Calu3 (cell line): ENCODE data around the gene DOCK10. TPM values are rescaled to one million over a fixed set of nuclear protein-coding genes. Genes with fewer than 3 reads are reported as not detected.

Experiments used
- BruUV-seq: library from RNA; stranded (reverse); fragments of 400-500 nt; replicated peaks from 2 replicates; lab custom pipeline; 2021; lab: Mats Ljungman, UMichigan
- CTCF ChIA-PET: fragments of 300-600 bp; sonication (Branson Sonifier 250); formaldehyde crosslinking; loops from one replicate; lab custom pipeline; 2022; ENCODE audit warnings: antibody characterized with exemption; lab: Charles Lee
- DNase-seq: peaks from one replicate; pipeline ENCODE4 v3.0.0; 2022
- H3K27ac Mint-ChIP-seq: one replicate; pipeline ENCODE4 v1.8.0; 2022; ENCODE audit warnings: mixed read lengths; ENCODE audit not compliant: unreplicated experiment
- H3K27me3 Mint-ChIP-seq: one replicate; pipeline ENCODE4 v1.8.0; 2022; ENCODE audit warnings: mixed read lengths; ENCODE audit not compliant: unreplicated experiment
- H3K36me3 Mint-ChIP-seq: one replicate; pipeline ENCODE4 v1.8.0; 2022; ENCODE audit warnings: mild to moderate bottlenecking, moderate library complexity, mixed read lengths; ENCODE audit not compliant: insufficient read depth, unreplicated experiment
- H3K4me1 Mint-ChIP-seq: one replicate; pipeline ENCODE4 v1.8.0; 2022; ENCODE audit warnings: mild to moderate bottlenecking, low read depth, mixed read lengths; ENCODE audit not compliant: unreplicated experiment
- H3K4me3 Mint-ChIP-seq: one replicate; pipeline ENCODE4 v1.8.0; 2022; ENCODE audit warnings: mild to moderate bottlenecking, low read depth, moderate library complexity, mixed read lengths; ENCODE audit not compliant: unreplicated experiment
- H3K9me3 Mint-ChIP-seq: one replicate; pipeline ENCODE4 v1.8.0; 2022; ENCODE audit warnings: low read depth, mixed read lengths; ENCODE audit not compliant: unreplicated experiment
- intact Hi-C: fragments of 100-400 bp; cut with micrococcal nuclease; formaldehyde crosslinking; loops from one replicate; pipeline ENCODE4 v1.10.0; 2022; ENCODE audit not compliant: unreplicated experiment
- total RNA-seq: library from RNA; stranded (reverse); gene quantifications from 2 replicates; pipeline ENCODE4 v1.2.3, GENCODE V29; 2022
- TF ChIP-seq, protein P1 (sequence below): fragments of 200-600 bp; IDR thresholded peaks from one replicate; pipeline ENCODE4 v1.8.0; 2022; ENCODE audit warnings: antibody characterized with exemption; ENCODE audit not compliant: unreplicated experiment

Gene DOCK10
- total RNA-seq, 1 experiment from 2014 or later: 11.9 TPM

DNA sequence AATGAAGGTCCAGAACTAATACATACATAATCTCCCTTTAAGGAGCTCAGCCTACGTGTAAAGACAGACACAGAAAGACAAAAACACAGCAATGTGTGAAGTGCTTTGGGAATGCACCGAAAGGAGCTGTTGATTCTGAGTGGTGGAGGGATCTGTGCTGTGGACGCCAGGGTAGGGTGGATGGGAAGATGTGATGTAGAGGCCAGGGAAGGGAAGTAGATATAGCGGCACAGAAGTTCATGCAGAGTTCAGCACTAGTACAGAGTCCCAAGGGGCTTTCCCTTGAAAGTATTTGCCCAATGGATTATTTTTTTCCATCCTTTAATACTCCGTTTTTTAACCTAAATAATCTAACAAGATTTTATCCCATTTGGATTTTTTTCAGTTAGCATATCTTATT lies 32.1 kb upstream of the DOCK10 start:
- Mint-ChIP-seq H3K27ac (no peak overlapping the region), H3K9me3 (no peaks in the 10 kb centered on the region), H3K4me1 (no peaks in the 10 kb centered on the region), H3K36me3 (no peaks in the 10 kb centered on the region), H3K27me3 (peaks cover 24% of the 10 kb centered on the region), H3K4me3 (no peak overlapping the region)
- CTCF ChIA-PET: no interaction called here
- DNase-seq: no peak
- intact Hi-C loops: no loop called here
- BruUV-seq: no TSS peak
- TF ChIP-seq, protein P1, sequence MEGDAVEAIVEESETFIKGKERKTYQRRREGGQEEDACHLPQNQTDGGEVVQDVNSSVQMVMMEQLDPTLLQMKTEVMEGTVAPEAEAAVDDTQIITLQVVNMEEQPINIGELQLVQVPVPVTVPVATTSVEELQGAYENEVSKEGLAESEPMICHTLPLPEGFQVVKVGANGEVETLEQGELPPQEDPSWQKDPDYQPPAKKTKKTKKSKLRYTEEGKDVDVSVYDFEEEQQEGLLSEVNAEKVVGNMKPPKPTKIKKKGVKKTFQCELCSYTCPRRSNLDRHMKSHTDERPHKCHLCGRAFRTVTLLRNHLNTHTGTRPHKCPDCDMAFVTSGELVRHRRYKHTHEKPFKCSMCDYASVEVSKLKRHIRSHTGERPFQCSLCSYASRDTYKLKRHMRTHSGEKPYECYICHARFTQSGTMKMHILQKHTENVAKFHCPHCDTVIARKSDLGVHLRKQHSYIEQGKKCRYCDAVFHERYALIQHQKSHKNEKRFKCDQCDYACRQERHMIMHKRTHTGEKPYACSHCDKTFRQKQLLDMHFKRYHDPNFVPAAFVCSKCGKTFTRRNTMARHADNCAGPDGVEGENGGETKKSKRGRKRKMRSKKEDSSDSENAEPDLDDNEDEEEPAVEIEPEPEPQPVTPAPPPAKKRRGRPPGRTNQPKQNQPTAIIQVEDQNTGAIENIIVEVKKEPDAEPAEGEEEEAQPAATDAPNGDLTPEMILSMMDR: no peak

DNA sequence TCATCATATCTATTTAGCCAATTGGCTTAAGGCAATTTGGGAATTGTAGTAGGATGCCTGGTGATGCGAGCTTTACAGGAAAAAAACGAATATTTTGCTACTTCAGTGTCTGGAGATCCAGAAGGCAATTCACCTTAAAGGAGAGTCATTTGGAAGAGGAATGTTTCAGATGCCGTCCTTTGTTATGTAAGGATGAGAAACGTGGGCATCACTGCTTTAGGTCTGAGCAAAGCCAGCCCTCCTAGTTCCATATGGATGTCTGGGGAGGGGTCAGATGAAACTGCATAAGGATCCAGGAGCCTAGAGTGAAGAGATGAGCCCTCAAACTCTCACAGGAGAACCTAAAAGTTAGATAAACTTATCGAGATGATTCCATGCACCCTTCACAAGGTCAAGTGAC lies 30.9 kb upstream of the DOCK10 start:
- TF ChIP-seq, protein P1: no peak
- peaks cover 4% of the 10 kb centered on the region for H3K9me3 Mint-ChIP-seq
- no peaks in the 10 kb centered on the region for H3K4me1 Mint-ChIP-seq
- intact Hi-C loops: no loop called here
- no peak overlapping the region for H3K27ac Mint-ChIP-seq
- CTCF ChIA-PET: no interaction called here
- H3K4me3 Mint-ChIP-seq: no peak overlapping the region
- no peaks in the 10 kb centered on the region for H3K36me3 Mint-ChIP-seq
- H3K27me3 Mint-ChIP-seq: peaks cover 24% of the 10 kb centered on the region
- BruUV-seq: no TSS peak
- no peak for DNase-seq

DNA sequence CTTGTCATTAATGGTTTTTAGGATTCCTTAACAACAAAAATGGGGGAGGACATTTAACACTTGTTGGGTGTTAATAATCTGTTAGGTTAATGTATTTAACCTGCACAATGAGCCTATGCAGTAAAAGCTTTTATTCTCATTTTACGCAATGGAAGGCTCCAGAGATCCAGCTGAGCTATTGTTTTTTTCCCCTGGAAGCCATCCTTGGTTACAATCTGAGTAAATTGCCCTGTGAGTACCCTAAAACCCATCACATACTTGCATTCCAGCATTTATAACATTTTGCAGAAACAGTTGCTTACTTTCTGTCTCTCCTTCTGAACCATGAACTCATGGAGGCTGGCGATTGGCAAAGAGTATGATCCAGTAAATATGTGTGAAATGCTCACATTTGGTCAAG lies 30.2 kb upstream of the DOCK10 start:
- DNase-seq: no peak
- no peak overlapping the region for H3K4me3 Mint-ChIP-seq
- no peak overlapping the region for H3K27ac Mint-ChIP-seq
- CTCF ChIA-PET: no interaction called here
- no TSS peak for BruUV-seq
- peaks cover 24% of the 10 kb centered on the region for H3K27me3 Mint-ChIP-seq
- TF ChIP-seq, protein P1: no peak
- H3K9me3 Mint-ChIP-seq: peaks cover 7% of the 10 kb centered on the region
- no peaks in the 10 kb centered on the region for H3K4me1 Mint-ChIP-seq
- intact Hi-C loops: no loop called here
- no peaks in the 10 kb centered on the region for H3K36me3 Mint-ChIP-seq

DNA sequence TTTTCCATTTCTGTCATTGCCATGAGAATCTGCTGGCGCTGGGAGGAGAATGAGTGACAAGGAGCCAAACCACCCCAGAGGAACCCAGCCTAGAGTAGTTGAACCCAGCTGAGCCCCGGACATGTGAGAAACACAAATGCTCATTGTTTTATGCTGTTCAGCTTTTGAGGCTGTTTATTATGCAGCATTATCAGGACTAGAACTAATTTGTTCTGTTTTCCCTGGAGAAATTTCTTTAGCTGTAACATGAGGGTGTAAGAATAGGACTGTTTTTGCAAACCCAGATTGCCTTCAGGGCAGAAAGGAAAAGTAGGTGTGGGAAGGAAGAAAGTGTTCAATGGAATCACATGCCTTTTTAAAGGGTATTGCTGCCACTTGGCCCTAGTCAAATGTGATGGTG lies 28.5 kb upstream of the DOCK10 start:
- no peak overlapping the region for H3K27ac Mint-ChIP-seq

More for the DNA sequence above, 28.5 kb upstream of the DOCK10 start:
- no TSS peak for BruUV-seq
- peaks cover 24% of the 10 kb centered on the region for H3K27me3 Mint-ChIP-seq
- no peaks in the 10 kb centered on the region for H3K36me3 Mint-ChIP-seq
- H3K4me3 Mint-ChIP-seq: no peak overlapping the region
- intact Hi-C loops: no loop called here
- TF ChIP-seq, protein P1: no peak
- CTCF ChIA-PET: no interaction called here
- no peaks in the 10 kb centered on the region for H3K4me1 Mint-ChIP-seq
- H3K9me3 Mint-ChIP-seq: peaks cover 15% of the 10 kb centered on the region
- no peak for DNase-seq
